ENCODE data around the gene FOSB. TPM values are rescaled to one million over a fixed set of nuclear protein-coding genes. Genes with fewer than 3 reads are reported as not detected.
A peak's percentile ranks its signal among the peaks of the same experiment; 100 is the strongest.

The FOSB gene
- polyA plus RNA-seq, 10 donors, result 12.7 to 590 (median 84.2) TPM

DNA sequence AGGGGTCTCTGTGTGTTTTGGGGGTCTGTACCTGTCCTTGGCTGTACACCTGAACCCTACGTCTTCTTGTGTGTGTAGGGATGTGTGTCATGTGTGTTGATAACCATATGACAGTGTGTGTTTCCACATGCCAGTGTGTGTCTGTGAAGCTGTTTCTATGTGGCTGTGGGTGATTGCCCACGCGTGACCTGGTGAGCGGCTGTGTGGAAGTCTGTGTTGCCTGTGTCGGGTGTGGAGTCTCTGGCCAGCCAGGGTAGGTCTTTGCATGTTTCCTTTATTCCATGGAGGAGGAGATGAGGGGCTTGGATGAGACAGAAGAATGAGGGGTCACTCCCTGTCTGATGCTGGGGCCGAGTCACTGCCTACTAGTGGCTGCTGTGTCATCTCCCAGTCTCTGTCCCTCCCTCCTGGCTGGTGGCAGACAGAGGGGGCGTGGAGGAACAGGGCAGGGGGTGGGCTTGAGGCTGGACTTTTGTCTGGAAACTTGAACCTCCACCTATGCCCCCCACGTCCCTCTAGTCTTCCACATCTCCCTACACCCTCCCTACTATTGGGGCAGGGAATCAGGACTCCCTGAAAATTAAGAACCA lies 2.8 kb upstream of the FOSB start:
- no peak for DNase-seq

DNA sequence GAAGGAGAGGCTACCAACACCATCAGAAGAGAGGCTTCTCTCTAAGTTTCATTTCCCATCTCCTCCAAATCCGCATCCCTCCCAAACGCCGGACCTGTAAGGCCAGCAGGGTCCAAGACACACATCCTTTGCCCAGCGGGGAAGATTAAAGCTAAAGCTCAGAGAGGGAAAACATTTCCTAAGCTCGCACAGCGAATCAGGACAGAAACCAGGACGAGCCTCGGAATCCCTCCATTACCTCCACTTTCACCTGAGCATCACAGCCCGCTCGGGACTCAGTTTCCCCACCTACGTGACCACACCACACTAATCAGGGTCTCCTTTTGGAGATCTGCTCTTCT lies 711 bp upstream of the FOSB start:
- DNase-seq, result peak in 1 of 3 donors; percentile 31

DNA sequence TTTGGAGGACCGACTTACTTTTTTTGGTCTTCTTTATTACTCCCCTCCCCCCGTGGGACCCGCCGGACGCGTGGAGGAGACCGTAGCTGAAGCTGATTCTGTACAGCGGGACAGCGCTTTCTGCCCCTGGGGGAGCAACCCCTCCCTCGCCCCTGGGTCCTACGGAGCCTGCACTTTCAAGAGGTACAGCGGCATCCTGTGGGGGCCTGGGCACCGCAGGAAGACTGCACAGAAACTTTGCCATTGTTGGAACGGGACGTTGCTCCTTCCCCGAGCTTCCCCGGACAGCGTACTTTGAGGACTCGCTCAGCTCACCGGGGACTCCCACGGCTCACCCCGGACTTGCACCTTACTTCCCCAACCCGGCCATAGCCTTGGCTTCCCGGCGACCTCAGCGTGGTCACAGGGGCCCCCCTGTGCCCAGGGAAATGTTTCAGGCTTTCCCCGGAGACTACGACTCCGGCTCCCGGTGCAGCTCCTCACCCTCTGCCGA lies 409 bp downstream of the FOSB start:
- DNase-seq, result no peak

DNA sequence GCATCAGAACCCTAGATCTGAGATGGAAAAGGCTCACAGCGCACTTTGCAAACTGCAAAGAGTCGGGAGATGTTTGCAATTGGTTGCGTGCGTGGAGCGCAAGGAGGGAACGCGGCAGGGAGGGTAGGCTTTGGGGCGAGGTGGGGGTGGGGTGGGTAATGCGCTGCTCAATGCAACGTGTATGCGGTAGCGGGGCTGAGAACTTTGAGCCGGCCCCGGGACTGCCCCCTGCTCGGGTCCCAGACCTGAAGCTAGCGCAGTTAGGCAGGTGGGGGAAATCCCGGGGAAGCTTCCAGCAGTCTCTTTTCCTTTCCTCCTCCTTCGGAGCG lies 971 bp downstream of the FOSB start:
- DNase-seq, result no peak

DNA sequence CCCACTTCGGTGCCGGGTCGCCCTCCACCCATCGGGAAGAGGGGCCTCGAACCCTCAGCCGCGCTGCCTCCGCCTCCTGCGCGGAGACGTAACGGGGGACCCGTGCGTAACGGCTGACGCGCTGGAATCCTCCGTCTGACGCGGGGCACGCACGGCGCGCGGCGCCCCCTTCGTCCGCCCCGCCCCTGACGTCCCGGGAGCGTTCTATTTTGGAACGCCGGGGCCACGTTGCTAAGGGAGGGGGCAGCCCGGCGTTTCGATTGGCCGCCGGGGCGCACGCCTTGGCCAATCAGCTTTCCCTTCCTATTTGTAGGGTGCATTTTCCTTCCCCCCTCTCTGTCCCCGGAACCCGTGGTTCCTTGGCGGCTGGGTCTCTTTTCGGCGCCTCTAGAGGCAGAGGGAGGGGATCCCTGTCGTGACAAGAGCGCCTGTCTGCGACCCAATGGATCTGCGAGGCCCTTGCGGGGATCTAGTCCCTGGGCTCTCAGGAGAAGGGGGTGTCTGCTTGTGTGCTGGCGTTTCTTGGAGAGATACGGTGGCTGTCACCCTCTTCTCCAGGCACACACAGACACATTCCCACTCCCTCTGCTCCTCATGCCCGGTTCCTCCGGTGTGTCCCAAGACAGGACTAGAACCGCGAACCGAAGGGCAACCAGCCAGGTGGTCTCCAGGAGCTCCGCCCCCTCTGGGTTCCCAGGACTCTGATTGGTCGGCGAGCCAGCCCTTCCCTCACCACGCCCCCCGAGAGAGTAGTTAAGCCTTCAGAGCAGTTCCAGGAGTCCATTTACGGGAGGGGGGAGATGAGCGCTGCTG lies 1.5 kb downstream of the FOSB start:
- DNase-seq, result peak; percentile 94 to 98 (median 95)

DNA sequence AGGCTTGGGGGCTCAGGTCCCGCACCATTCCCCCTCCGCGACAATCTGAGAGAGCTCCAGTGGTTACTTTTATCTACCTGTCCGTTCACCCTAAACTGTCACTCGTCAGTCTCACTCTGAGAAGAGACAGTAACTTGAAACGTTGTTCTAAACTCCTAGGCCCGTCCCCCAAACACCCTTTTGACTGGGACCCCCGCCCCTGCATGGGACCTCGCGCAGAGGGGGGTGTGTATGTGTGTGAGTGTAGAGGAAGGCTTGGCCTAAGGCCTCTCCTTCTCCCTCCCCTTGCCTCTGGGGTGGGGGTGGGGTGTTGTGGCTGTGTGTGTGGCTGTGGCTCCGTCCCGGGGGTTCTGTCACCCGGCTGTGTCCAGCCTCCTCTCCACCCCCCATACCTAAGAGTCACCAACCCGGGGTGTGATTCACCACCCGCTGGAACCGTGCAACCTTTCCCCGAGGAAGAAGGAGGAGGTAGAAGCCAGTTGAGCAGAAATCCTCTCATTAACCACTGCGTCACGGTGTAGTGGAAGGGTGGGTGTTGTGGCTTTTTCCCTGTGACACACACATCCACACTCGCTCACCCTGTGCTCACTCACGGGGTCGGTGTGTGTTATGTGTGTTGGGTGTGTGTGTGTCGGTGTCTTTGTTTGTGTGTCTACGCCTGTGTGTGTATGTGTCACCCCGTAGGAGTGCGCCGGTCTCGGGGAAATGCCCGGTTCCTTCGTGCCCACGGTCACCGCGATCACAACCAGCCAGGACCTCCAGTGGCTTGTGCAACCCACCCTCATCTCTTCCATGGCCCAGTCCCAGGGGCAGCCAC lies 2.4 kb downstream of the FOSB start:
- no peak for DNase-seq

DNA sequence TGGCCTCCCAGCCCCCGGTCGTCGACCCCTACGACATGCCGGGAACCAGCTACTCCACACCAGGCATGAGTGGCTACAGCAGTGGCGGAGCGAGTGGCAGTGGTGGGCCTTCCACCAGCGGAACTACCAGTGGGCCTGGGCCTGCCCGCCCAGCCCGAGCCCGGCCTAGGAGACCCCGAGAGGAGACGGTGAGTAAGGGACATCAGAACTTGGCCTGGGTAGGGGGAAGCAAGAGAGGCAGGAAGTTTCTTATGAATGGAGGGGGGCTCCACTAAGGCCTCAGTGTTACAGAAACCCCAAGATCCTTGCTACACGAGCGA lies 2.9 kb downstream of the FOSB start:
- DNase-seq, result no peak

DNA sequence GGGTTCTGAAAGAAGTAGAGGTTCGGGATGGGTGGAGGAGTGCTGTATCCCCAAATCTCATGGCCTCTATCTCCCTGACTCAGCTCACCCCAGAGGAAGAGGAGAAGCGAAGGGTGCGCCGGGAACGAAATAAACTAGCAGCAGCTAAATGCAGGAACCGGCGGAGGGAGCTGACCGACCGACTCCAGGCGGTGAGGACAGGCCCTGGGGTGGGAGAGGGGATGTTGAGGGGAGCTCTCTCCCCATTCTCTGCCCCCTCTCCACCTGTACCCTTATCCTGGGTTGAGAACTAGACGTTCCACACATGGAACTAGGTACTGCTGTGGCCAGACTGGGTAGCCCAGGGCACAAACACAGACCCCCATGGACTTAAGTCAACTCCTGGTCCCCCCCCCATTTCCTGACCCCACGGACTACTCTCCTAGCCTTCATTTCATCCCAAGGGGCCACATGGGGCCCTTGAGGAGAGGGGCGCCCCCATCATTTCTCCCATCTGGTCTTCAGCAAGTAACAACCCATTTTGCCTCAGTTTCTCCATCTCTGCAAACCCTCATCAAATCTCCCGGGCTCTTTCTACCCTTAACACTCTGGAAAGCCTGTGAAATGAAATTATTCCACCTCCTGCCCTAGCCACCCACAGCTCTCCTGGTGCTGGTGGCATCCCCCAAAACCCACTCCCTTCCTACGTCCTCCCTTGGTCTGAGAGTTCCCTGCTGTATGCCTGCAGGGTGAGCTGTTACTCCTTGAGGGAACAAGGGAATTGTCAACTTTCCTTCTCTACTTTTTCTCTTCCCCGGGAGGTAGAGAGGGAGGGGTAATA lies 3.5 kb downstream of the FOSB start:
- DNase-seq, result no peak

DNA sequence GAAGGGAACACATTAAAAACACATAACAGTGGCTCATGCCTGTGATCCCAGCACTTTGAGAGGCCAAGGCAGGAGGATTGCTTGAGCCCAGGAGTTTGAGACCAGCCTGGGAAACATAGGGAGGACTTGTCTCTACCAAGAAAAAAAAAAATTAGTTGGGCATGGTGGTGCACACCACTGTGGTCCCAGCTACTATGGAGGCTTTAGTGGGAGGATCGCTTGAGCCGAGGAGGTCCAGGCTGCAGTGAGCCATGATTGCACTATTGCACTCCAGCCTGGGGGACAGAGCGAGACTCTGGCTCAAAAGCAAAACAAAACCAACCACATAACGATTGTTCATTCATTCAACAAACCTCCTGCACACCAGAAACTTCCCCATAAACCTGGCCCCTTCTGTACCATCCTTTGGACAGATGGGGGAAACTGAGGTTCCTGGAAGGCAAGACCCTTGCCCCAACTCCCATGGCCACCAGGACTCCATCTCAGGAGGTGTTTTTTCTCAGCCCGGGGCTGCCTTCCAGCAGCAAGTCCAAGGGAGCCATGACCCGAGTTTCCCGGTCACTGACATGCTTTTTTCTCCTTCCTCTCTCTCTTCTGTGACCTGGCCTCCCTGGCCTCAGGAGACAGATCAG lies 4.3 kb downstream of the FOSB start:
- no peak for DNase-seq

DNA sequence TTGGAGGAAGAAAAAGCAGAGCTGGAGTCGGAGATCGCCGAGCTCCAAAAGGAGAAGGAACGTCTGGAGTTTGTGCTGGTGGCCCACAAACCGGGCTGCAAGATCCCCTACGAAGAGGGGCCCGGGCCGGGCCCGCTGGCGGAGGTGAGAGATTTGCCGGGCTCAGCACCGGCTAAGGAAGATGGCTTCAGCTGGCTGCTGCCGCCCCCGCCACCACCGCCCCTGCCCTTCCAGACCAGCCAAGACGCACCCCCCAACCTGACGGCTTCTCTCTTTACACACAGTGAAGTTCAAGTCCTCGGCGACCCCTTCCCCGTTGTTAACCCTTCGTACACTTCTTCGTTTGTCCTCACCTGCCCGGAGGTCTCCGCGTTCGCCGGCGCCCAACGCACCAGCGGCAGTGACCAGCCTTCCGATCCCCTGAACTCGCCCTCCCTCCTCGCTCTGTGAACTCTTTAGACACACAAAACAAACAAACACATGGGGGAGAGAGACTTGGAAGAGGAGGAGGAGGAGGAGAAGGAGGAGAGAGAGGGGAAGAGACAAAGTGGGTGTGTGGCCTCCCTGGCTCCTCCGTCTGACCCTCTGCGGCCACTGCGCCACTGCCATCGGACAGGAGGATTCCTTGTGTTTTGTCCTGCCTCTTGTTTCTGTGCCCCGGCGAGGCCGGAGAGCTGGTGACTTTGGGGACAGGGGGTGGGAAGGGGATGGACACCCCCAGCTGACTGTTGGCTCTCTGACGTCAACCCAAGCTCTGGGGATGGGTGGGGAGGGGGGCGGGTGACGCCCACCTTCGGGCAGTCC lies 5.0 kb downstream of the FOSB start:
- DNase-seq, result peak in 1 of 3 donors; percentile 45

DNA sequence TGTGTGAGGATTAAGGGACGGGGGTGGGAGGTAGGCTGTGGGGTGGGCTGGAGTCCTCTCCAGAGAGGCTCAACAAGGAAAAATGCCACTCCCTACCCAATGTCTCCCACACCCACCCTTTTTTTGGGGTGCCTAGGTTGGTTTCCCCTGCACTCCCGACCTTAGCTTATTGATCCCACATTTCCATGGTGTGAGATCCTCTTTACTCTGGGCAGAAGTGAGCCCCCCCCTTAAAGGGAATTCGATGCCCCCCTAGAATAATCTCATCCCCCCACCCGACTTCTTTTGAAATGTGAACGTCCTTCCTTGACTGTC lies 5.5 kb downstream of the FOSB start:
- no peak for DNase-seq

DNA sequence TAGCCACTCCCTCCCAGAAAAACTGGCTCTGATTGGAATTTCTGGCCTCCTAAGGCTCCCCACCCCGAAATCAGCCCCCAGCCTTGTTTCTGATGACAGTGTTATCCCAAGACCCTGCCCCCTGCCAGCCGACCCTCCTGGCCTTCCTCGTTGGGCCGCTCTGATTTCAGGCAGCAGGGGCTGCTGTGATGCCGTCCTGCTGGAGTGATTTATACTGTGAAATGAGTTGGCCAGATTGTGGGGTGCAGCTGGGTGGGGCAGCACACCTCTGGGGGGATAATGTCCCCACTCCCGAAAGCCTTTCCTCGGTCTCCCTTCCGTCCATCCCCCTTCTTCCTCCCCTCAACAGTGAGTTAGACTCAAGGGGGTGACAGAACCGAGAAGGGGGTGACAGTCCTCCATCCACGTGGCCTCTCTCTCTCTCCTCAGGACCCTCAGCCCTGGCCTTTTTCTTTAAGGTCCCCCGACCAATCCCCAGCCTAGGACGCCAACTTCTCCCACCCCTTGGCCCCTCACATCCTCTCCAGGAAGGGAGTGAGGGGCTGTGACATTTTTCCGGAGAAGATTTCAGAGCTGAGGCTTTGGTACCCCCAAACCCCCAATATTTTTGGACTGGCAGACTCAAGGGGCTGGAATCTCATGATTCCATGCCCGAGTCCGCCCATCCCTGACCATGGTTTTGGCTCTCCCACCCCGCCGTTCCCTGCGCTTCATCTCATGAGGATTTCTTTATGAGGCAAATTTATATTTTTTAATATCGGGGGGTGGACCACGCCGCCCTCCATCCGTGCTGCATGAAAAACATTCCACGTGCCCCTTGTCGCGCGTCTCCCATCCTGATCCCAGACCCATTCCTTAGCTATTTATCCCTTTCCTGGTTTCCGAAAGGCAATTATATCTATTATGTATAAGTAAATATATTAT lies 6.1 kb downstream of the FOSB start:
- peak in 2 of 3 donors; percentile 45 to 66 for DNase-seq

DNA sequence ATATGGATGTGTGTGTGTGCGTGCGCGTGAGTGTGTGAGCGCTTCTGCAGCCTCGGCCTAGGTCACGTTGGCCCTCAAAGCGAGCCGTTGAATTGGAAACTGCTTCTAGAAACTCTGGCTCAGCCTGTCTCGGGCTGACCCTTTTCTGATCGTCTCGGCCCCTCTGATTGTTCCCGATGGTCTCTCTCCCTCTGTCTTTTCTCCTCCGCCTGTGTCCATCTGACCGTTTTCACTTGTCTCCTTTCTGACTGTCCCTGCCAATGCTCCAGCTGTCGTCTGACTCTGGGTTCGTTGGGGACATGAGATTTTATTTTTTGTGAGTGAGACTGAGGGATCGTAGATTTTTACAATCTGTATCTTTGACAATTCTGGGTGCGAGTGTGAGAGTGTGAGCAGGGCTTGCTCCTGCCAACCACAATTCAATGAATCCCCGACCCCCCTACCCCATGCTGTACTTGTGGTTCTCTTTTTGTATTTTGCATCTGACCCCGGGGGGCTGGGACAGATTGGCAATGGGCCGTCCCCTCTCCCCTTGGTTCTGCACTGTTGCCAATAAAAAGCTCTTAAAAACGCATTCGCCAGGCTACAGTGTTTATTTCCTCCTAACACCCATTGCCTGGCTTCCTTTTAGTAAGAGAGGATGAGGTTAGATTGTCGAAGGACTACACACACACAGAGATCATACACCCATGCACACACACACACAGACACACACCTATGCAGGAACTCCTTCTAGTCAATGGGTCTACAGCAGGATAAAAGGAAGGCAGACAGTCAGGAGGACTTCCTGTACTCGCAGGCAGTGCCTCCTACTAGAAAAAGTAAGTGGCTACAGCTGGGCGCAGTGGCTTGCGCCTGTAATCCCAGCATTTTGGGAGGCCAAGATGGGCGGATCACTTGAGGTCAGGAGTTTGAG lies 7.1 kb downstream of the FOSB start:
- peak in 2 of 3 donors; percentile 64 to 71 for DNase-seq

DNA sequence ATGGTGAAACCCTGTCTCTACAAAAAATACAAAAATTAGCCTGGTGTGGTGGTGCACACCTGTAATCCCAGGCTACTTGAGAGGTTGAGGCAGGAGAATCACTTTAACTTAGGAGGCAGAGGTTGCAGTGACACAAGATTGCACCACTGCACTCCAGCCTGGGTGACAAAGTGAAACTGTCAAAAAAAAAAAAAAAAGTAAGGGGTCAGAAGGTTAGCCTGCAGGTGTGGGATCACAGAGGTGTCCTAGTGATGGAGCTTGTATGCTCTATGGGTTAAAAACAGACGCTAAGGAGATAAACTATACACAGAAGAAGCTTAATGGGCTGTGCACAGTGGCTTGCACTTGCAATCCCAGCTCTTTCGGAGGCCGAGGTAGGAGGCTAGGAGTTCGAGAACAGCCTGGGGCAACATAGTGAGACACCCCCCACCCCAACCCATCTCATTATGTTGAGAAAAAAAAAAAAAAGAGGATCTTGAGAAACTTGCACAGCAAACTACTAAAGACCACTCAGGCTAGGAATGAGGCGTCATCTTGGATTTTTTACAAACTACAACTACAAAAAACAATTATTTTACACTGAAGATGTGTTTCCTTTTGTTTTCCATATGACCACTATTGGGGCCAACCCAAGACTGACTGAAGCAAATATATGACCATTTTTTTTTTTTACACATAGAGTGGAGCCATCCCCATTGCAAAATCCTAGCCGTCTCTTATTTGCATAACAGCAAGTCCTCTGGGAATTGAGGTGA lies 7.9 kb downstream of the FOSB start:
- DNase-seq, result peak in 2 of 3 donors; percentile 69 to 73

DNA sequence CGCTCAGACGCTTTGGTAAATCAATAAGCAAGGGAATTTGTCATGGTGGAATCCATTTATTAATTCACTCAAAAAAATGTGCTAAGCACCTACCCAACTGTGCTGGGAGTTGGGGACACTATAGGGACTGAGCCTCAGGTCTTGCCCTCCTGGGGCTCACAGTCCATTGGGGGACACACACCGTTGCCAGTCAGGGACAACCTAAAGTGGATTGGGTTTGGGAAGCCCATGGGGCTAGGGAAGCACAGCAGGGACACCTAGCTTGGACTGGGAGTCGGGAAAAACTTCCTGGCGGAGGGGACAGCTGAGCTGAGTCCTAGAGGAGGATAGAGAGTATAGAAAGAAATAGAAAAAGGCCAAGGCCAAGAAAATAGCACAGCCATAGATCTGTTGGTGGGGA lies 8.5 kb downstream of the FOSB start:
- peak in 1 of 3 donors; percentile 64 for DNase-seq

DNA sequence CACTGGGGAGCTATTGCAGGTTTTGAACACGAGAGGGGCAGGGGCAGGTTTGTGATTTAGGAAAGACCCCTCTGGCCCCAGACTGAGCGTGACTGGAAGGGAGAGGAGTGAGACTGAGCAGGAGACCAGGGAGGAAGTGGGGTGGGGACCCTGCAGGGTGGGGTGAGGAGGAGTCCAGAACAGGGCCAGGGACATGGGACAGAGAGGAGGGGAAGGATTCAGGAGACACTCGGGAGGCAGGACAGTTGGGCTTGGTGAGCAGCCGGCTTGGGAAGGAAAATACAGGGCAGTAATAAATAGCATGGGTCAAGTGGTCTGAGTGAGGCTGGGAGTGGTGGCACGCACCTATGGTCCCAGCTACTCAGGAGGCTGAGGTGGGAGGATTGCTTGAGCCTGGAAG lies 9.4 kb downstream of the FOSB start:
- no peak for DNase-seq

DNA sequence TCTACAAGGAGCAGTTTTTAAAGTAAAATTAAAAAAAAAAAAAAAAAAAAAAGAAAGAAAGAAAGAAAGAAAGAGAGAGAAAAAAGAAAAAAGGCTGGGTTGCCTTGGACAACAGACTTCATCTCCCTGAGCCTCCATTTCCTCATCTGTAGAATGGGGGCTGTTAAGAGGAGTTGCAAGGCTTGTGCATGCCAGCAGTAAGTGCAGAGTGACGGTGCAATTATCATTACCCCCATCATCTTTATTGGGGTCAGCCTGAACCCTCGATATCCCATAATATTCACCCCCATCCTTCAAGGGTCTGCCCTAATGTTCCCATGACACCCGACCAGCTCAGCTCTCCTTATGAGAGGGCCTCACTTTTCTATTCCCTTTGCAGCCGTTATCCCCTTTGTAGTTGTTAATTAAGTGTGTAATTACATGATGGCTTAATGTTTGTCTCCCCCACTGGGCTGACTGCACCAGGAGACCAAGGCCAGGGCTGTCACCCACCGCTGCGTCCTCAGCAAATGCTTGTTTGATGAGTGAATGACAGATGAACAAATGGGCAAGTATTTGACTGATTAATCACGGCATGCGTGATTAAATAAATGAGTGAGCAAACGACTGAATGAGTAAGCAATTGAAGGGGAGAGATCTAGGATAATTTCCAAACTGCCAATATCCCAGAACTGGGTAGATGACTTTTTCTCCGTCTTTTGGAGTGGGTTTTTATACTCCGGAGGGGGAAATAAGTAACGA lies 10.1 kb downstream of the FOSB start:
- no peak for DNase-seq
